ENCODE data around the gene WDR4.
"Not testable (repeated sequence)": the region's sequence is repeated elsewhere in the genome, so short reads cannot be mapped to it uniquely, and the experiment has no call there.

Gene WDR4, protein sequence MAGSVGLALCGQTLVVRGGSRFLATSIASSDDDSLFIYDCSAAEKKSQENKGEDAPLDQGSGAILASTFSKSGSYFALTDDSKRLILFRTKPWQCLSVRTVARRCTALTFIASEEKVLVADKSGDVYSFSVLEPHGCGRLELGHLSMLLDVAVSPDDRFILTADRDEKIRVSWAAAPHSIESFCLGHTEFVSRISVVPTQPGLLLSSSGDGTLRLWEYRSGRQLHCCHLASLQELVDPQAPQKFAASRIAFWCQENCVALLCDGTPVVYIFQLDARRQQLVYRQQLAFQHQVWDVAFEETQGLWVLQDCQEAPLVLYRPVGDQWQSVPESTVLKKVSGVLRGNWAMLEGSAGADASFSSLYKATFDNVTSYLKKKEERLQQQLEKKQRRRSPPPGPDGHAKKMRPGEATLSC

DNA sequence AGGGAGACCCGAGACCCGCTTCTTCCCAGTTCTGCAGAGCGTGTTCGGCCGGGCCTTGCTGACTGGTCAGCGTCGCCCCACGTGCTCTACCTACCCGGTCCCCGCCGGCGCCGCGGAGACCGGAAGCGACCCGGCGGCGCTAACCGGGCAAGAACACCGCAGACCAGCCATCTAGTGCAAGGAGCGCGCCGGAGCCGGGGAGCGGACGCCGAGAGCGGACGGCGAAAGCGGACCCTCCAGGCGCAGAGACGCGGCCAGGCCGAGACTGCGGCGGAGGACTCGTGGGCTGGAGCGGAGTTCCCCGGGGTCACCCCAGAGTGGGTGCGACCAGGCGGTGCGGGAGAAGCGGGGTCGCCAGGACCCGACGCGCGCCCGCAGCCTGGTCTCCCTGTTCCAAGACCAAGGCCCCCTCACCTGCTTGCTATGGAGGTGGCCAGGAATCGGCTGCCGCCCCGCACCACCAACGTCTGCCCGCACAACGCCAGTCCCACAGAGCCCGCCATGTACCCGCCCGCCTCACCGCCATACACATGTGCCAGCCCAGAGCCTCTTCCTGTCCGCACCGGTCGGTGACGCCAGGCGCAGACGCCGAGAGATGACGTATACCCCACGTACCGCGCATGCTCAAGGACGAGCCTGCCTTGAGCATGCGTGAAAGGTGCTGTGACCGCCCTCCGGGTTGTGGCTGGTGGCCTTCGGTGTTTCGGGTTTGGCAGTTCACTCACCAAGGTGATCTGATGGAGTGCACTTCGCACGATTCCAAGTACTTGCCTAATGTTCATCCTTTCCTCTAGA is at the start of gene WDR4:
Gene WDR4 (minus strand): TSS at position 547 of the 795 bp plus-strand sequence. CDS start 44 bp downstream, at position 503.
- peak; percentile 99 for DNase-seq
- peaks cover 29% of the 10 kb centered on the region for H3K36me3 ChIP-seq
- peak within 1 kb of the TSS; percentile 90 for H3K4me3 ChIP-seq (ENCODE audit: low read depth, low read length)
- no peaks in the 10 kb centered on the region for H3K27me3 ChIP-seq (ENCODE audit: insufficient read depth, low read depth, severe bottlenecking)
- TF ChIP-seq, protein P1, sequence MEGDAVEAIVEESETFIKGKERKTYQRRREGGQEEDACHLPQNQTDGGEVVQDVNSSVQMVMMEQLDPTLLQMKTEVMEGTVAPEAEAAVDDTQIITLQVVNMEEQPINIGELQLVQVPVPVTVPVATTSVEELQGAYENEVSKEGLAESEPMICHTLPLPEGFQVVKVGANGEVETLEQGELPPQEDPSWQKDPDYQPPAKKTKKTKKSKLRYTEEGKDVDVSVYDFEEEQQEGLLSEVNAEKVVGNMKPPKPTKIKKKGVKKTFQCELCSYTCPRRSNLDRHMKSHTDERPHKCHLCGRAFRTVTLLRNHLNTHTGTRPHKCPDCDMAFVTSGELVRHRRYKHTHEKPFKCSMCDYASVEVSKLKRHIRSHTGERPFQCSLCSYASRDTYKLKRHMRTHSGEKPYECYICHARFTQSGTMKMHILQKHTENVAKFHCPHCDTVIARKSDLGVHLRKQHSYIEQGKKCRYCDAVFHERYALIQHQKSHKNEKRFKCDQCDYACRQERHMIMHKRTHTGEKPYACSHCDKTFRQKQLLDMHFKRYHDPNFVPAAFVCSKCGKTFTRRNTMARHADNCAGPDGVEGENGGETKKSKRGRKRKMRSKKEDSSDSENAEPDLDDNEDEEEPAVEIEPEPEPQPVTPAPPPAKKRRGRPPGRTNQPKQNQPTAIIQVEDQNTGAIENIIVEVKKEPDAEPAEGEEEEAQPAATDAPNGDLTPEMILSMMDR (IDR thresholded peaks at IDR 0.05; ENCODE audit: low read depth, low read length): no peak
- peak within 1 kb of the TSS; percentile 92 for H3K27ac ChIP-seq
- no peaks in the 10 kb centered on the region for H3K9me3 ChIP-seq (ENCODE audit: severe bottlenecking)

DNA sequence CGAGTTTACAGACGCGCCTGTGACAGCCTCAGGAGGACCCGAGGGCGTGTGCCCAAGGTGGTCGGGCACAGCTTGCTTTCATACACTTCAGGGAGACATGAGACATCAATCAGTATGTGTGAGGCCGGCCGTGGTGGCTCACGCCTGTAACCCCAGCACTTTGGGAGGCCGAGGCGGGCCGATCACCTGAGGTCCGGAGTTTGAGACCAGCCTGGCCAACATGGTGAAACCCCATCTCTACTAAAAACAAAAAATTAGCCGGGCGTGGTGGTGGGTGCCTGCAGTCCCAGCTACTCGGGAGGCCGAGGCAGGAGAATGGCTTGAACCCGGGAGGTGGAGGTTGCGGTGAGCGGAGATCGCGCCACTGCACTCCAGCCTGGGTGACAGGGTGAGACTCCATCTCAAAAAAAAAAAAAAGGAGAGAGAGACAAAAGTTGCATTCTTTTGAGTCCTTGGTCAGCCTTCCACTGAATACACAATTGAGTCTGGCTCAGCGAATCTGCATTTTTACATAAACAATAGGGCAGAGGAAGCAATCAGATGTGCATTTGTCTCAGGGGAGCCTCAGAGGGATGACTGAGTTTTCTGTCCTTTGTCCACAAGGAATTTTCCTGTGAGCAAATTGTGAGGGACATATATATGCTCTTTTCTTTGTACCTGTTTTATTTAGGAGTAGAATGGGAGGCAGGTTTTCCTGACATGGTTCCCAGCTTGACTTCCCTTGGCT is 48.3 kb upstream of the WDR4 start:
- H3K4me3 ChIP-seq (ENCODE audit: low read depth, low read length); H3K9me3 ChIP-seq (ENCODE audit: severe bottlenecking); DNase-seq; H3K36me3 ChIP-seq; H3K27ac ChIP-seq; H3K27me3 ChIP-seq (ENCODE audit: insufficient read depth, low read depth, severe bottlenecking): not testable (repeated sequence)

DNA sequence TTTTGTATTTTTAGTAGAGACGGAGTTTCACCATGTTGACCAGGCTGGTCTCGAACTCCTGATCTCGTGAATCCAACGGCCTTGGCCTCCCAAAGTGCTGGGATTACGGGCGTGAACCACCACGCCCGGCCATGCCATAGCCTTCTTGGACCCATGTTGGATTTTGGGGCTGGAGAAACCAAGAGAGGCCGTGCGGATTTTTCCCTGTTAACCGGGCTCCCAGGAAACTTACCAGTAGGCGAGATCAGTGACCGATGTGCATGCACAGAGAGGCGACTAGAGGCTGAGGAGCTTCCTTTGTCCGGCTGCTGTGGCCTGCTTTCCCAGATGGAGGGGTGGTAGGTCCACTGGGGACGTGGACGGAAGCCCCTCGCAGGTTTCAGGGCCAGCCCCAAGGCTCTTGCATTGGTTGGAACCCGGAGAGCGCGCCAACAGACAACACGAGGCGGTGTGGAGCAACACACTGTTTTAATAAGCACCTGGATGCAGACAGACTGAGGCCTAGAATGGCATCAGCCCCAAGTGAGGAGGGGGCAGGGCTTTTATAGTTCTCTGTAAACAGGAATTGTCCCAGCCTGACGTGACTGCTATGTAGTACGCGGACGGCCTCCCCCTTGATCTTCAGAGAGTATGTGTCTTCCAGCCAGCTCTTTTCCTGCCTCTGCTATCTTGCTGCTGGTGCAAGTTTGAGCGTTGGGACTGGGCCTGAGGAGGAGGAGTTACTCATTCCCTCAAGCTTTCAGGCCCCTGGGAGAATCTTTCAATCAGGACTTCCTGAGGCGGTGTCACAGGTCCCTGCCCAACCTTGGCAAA is 46.0 kb upstream of the WDR4 start, which contains the start of gene ERVH48-1:
Gene ERVH48-1 (minus strand): TSS at position 517 of the 813 bp plus-strand sequence. CDS start 6,624 bp downstream, outside the sequence.
- Histone ChIP-seq H3K36me3 (no peaks in the 10 kb centered on the region), H3K27me3 (ENCODE audit: insufficient read depth, low read depth, severe bottlenecking) (no peaks in the 10 kb centered on the region), H3K4me3 (ENCODE audit: low read depth, low read length) (no peak within 1 kb of the TSS), H3K27ac (peak within 1 kb of the TSS; percentile 76), H3K9me3 (ENCODE audit: severe bottlenecking) (peaks cover 3% of the 10 kb centered on the region)
- no peak for DNase-seq
- TF ChIP-seq, protein P1 (IDR thresholded peaks at IDR 0.05; ENCODE audit: low read depth, low read length): no peak

DNA sequence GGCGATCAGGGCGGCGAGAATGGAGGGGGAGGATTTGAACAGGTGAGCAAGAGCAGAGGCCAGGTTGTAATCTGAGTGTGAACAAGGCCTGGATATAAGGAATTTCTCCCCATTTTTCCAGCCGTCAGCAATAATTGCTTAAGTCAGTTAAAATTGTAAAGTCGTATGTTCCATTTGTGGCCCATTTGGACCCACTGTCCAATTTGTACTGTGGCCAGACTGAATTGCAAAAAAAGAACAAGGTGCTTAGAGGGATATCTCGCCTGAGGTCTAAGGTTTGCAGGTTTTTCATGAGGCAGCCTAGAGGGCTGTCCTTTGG is 45.1 kb upstream of the WDR4 start:
- H3K9me3 ChIP-seq (ENCODE audit: severe bottlenecking): peaks cover 3% of the 10 kb centered on the region
- H3K27me3 ChIP-seq (ENCODE audit: insufficient read depth, low read depth, severe bottlenecking): no peaks in the 10 kb centered on the region
- H3K36me3 ChIP-seq: no peaks in the 10 kb centered on the region
- H3K4me3 ChIP-seq (ENCODE audit: low read depth, low read length): no peak overlapping the region
- TF ChIP-seq, protein P1 (IDR thresholded peaks at IDR 0.05; ENCODE audit: low read depth, low read length): no peak
- peak overlapping the region; percentile 76 for H3K27ac ChIP-seq
- no peak for DNase-seq

DNA sequence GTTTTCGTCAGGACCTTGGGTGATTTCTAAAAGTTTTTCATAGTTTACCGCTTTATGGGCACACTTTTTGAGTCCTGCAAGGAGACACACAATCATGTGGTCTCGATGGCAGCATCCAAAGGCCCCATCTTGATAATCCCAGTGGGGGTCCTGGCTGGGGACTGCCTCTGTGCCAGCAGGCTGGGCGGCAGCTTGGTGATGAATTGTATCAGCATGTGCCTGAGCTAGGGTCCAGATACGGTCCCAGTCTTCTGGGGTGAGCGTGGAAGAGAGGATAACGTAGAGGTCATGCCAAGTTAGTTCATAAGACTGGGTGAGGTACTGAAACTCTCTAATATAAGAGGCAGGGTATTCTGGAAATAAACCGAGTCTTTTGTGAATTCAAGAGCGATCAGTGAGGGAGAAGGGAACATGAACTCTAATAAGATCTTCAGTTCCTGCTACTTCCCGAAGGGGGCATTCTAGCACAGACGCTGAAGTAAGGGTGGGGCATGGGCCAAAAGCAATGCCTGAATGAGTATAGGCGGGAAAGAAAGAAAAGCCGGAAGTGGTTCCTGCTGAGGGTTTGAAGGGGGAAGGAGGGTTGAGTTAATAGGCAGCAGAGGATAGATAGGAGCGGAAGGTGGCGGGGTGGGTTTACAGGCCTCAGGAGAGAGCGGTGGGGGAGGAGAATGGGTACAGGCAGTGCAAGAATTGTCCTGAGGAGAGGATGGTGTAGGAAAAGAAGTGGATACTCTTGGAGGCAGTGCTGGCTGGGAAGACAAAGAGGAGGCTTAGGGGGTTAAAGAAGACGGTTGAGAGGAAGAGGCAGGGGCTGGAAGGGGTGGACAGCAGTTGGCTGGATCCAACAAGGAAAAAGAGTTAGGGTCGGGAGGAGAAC is 44.5 kb upstream of the WDR4 start:
- Histone ChIP-seq H3K9me3 (ENCODE audit: severe bottlenecking) (peaks cover 3% of the 10 kb centered on the region), H3K4me3 (ENCODE audit: low read depth, low read length) (no peak overlapping the region), H3K36me3 (no peaks in the 10 kb centered on the region), H3K27ac (peak overlapping the region; percentile 76), H3K27me3 (ENCODE audit: insufficient read depth, low read depth, severe bottlenecking) (no peaks in the 10 kb centered on the region)
- TF ChIP-seq, protein P1 (IDR thresholded peaks at IDR 0.05; ENCODE audit: low read depth, low read length): peak; percentile 82
- peak; percentile 94 for DNase-seq

All from WERI-Rb-1 (cell line).